ENCODE data around the gene IFIT3. TPM values are rescaled to one million over a fixed set of nuclear protein-coding genes. Genes with fewer than 3 reads are reported as not detected.
"Not testable (repeated sequence)": the region's sequence is repeated elsewhere in the genome, so short reads cannot be mapped to it uniquely, and the experiment has no call there.

Gene IFIT3
- total RNA-seq, 1 experiment from 2014 or later: 1.5 TPM

- Mint-ChIP-seq H3K27ac (ENCODE audit: unreplicated experiment) (peak overlapping the region; percentile 93), H3K4me3 (ENCODE audit: unreplicated experiment) (no peak overlapping the region), H3K4me1 (ENCODE audit: low read depth, unreplicated experiment) (peaks cover 52% of the 10 kb centered on the region), H3K9me3 (ENCODE audit: unreplicated experiment) (no peaks in the 10 kb centered on the region), H3K36me3 (ENCODE audit: insufficient read depth, unreplicated experiment) (peaks cover 12% of the 10 kb centered on the region), H3K27me3 (ENCODE audit: insufficient read depth, unreplicated experiment) (no peaks in the 10 kb centered on the region)
- Histone ChIP-seq H3K4me3 (ENCODE audit: low read depth, low read length) (no peak overlapping the region), H3K4me1 (peaks cover 58% of the 10 kb centered on the region), H3K36me3 (ENCODE audit: control insufficient read depth, insufficient read depth, low read length) (no peaks in the 10 kb centered on the region), H3K9me3 (no peaks in the 10 kb centered on the region), H3K27me3 (replicated peaks; ENCODE audit: control insufficient read depth, insufficient read depth, low read length) (no peaks in the 10 kb centered on the region)
- DNase-seq: no peak
- TF ChIP-seq CTCF (IDR thresholded peaks at IDR 0.05; ENCODE audit: insufficient read depth in 1 of 2, low read depth in 1 of 2, low read length in 1 of 2, severe bottlenecking in 1 of 2, unreplicated experiment in 1 of 2): no peak
- intact Hi-C loops (cut with micrococcal nuclease; ENCODE audit: unreplicated experiment): no loop called here
- no TSS peak for BruUV-seq (replicated peaks)
- POLR2A ChIA-PET: no interaction called here
- CTCF ChIA-PET: no interaction called here
Observed at GRCh38 chr10:89347701-89348457, 20.1 kb downstream of the IFIT3 start.

GRCh38 chr10:89348481-89348880 is 20.7 kb downstream of the IFIT3 start:
- ChIA-PET CTCF (no interaction called here), POLR2A (no interaction called here)
- Histone ChIP-seq H3K4me3 (ENCODE audit: low read depth, low read length) (no peak overlapping the region), H3K9me3 (no peaks in the 10 kb centered on the region), H3K36me3 (ENCODE audit: control insufficient read depth, insufficient read depth, low read length) (no peaks in the 10 kb centered on the region), H3K4me1 (peaks cover 64% of the 10 kb centered on the region), H3K27me3 (replicated peaks; ENCODE audit: control insufficient read depth, insufficient read depth, low read length) (no peaks in the 10 kb centered on the region)
- Mint-ChIP-seq H3K27me3 (ENCODE audit: insufficient read depth, unreplicated experiment) (no peaks in the 10 kb centered on the region), H3K4me3 (ENCODE audit: unreplicated experiment) (no peak overlapping the region), H3K4me1 (ENCODE audit: low read depth, unreplicated experiment) (peaks cover 46% of the 10 kb centered on the region), H3K9me3 (ENCODE audit: unreplicated experiment) (no peaks in the 10 kb centered on the region), H3K27ac (ENCODE audit: unreplicated experiment) (peak overlapping the region; percentile 93), H3K36me3 (ENCODE audit: insufficient read depth, unreplicated experiment) (peaks cover 12% of the 10 kb centered on the region)
- TF ChIP-seq CTCF (IDR thresholded peaks at IDR 0.05; ENCODE audit: insufficient read depth in 1 of 2, low read depth in 1 of 2, low read length in 1 of 2, severe bottlenecking in 1 of 2, unreplicated experiment in 1 of 2): no peak
- intact Hi-C loops (cut with micrococcal nuclease; ENCODE audit: unreplicated experiment): no loop called here
- BruUV-seq (replicated peaks): no TSS peak
- DNase-seq: no peak

DNA sequence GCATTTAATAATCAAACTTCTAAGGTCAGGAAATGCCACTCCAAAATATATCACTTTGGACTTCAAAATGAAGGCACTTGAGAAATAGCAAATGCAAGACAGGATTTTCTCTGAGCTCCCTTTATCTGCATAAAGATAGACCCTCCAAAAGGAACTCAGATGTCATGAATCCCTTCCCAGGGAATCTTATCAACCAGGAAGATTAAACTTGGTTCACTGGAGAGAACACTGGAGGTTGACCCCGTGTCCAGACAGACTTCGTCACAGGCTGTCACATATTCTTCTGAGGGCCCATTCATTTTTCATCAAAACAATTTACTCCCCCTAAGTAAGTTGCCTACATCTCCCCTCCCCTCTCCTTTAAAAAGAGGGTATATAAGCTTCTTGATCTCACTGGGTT is 21.2 kb downstream of the IFIT3 start:
- H3K4me1 Mint-ChIP-seq (ENCODE audit: low read depth, unreplicated experiment): peaks cover 47% of the 10 kb centered on the region
- H3K27me3 Mint-ChIP-seq (ENCODE audit: insufficient read depth, unreplicated experiment): no peaks in the 10 kb centered on the region
- peaks cover 4% of the 10 kb centered on the region for H3K9me3 Mint-ChIP-seq (ENCODE audit: unreplicated experiment)
- CTCF ChIA-PET: interaction anchor here (1.5 kb wide), 1 partner anchor 20 kb away, joined by 3 read pairs; no protein-coding TSS in a partner anchor
- Histone ChIP-seq H3K4me1 (peaks cover 65% of the 10 kb centered on the region), H3K36me3 (ENCODE audit: control insufficient read depth, insufficient read depth, low read length) (no peaks in the 10 kb centered on the region), H3K4me3 (ENCODE audit: low read depth, low read length) (no peak overlapping the region), H3K9me3 (no peaks in the 10 kb centered on the region), H3K27me3 (replicated peaks; ENCODE audit: control insufficient read depth, insufficient read depth, low read length) (no peaks in the 10 kb centered on the region)
- H3K27ac Mint-ChIP-seq (ENCODE audit: unreplicated experiment): peak overlapping the region; percentile 93
- peaks cover 14% of the 10 kb centered on the region for H3K36me3 Mint-ChIP-seq (ENCODE audit: insufficient read depth, unreplicated experiment)
- POLR2A ChIA-PET: no interaction called here
- no peak for TF ChIP-seq CTCF (IDR thresholded peaks at IDR 0.05; ENCODE audit: insufficient read depth in 1 of 2, low read depth in 1 of 2, low read length in 1 of 2, severe bottlenecking in 1 of 2, unreplicated experiment in 1 of 2)
- peak overlapping the region; percentile 63 for H3K4me3 Mint-ChIP-seq (ENCODE audit: unreplicated experiment)
- intact Hi-C loops (cut with micrococcal nuclease; ENCODE audit: unreplicated experiment): no loop called here
- no TSS peak for BruUV-seq (replicated peaks)
- no peak for DNase-seq

DNA sequence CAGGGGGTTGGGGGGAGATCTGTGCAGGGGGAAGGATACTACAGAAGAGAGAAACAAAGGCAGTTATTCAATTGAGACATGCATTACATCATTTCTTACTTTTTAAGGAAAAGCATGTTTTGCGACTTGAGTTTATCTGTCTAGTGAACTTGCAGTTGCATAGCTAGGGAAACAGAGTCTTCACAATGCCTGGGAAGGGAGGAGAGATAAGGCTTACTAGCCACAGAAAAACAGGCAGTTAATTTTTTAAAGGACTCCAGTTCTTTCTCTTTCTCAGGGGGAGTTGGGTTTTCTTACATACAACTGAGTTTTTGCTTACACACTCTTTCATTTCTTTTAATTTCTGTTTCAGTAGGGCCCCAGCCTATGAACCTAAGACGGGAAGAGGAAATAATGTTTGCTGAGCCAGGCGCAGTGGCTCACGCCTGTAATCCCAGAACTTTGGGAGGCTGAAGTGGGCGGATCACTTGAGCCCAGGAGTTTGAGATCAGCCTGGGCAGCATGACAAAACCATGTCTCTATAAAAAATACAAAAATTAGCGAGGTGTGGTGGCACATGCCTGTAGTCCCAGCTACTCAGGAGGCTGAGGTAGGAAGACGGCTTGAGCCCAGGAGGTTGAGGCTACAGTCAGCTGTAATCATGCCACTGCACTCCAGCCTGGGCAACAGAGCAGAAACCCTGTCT is 23.0 kb downstream of the IFIT3 start:
- H3K9me3 Mint-ChIP-seq (ENCODE audit: unreplicated experiment); H3K9me3 ChIP-seq; H3K4me3 ChIP-seq (ENCODE audit: low read depth, low read length); H3K27me3 Mint-ChIP-seq (ENCODE audit: insufficient read depth, unreplicated experiment); H3K36me3 ChIP-seq (ENCODE audit: control insufficient read depth, insufficient read depth, low read length); H3K27me3 ChIP-seq (replicated peaks; ENCODE audit: control insufficient read depth, insufficient read depth, low read length); BruUV-seq (replicated peaks): not testable (repeated sequence)
- peak overlapping the region; percentile 93 for H3K27ac Mint-ChIP-seq (ENCODE audit: unreplicated experiment)
- H3K4me3 Mint-ChIP-seq (ENCODE audit: unreplicated experiment): peak overlapping the region; percentile 63
- ChIA-PET CTCF (interaction anchor here (1.5 kb wide), 1 partner anchor 18 kb away, joined by 3 read pairs; no protein-coding TSS in a partner anchor), POLR2A (interaction anchor here (1.0 kb wide), 1 partner anchor 18 kb away, joined by 3 read pairs; no protein-coding TSS in a partner anchor)
- peaks cover 18% of the 10 kb centered on the region for H3K36me3 Mint-ChIP-seq (ENCODE audit: insufficient read depth, unreplicated experiment)
- H3K4me1 Mint-ChIP-seq (ENCODE audit: low read depth, unreplicated experiment): peaks cover 45% of the 10 kb centered on the region
- intact Hi-C loops (cut with micrococcal nuclease; ENCODE audit: unreplicated experiment): loop anchor here (5.0 kb wide), 2 partner anchors 352 to 1582 kb away; partner anchors contain the start of gene KIF20B
- peaks cover 65% of the 10 kb centered on the region for H3K4me1 ChIP-seq
- DNase-seq: peak; percentile 29 to 47
